C4-2B (cell line): Measurements from ENCODE around the gene INPP4B.

ENCODE experiments used
- H3K27ac ChIP-seq: fragments of 450-650 bp; 2 replicates; pipeline ENCODE4 v1.5.1; 2017
- ZFX ChIP-seq: fragments of 450-650 bp; IDR thresholded peaks from 2 replicates; pipeline ENCODE4 v1.6.1; 2017
- TF ChIP-seq, protein P1 (sequence below): fragments of 450-650 bp; conservative IDR thresholded peaks from 2 replicates; pipeline ENCODE4 v1.5.1; 2017; ENCODE audit warnings: mild to moderate bottlenecking

The INPP4B gene

DNA sequence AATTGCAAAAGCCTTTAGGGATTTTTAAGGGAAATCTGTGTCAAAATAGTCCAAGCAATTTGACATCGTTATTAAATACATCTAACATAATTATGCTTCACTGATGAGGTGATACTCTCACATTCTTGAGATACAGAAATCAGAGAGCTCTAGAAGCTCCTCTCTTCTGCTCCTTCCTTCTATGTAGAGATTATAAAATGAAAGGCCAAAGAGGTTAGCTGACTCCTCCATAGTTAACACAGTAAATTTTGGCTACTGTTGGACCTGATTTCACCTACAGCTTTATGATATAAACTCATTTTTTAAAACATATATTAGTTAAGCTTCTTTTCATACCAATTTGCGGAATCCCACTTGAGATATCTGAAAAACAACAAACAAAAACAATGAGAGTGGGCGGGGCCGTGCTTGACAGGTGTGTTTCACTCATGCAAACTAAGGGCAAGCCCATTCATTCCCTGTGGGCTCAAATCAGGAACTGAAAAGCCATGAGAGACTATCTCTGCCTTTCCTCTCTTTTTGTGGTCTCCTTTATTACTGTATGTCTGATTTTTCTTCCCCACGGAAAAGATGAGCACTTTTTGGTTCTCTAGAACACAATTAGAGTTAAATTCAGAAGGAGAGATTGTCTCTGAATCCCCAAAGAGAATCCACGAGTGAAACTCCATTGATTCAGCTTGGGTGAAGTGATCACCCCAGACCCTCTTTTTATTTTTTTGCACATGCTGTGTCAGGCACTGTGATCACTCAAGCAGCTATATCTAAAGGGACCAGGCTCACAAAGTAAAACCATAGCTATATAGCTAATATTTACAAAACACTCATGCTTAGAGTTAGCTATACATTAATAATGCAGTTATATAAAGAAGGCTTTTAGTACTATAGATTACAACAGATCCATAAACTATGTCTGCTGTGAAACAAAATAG, 643.4 kb downstream of the INPP4B start:
- TF ChIP-seq, protein P1, sequence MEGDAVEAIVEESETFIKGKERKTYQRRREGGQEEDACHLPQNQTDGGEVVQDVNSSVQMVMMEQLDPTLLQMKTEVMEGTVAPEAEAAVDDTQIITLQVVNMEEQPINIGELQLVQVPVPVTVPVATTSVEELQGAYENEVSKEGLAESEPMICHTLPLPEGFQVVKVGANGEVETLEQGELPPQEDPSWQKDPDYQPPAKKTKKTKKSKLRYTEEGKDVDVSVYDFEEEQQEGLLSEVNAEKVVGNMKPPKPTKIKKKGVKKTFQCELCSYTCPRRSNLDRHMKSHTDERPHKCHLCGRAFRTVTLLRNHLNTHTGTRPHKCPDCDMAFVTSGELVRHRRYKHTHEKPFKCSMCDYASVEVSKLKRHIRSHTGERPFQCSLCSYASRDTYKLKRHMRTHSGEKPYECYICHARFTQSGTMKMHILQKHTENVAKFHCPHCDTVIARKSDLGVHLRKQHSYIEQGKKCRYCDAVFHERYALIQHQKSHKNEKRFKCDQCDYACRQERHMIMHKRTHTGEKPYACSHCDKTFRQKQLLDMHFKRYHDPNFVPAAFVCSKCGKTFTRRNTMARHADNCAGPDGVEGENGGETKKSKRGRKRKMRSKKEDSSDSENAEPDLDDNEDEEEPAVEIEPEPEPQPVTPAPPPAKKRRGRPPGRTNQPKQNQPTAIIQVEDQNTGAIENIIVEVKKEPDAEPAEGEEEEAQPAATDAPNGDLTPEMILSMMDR: no peak
- no peak for TF ChIP-seq ZFX
- no peak overlapping the region for H3K27ac ChIP-seq

DNA sequence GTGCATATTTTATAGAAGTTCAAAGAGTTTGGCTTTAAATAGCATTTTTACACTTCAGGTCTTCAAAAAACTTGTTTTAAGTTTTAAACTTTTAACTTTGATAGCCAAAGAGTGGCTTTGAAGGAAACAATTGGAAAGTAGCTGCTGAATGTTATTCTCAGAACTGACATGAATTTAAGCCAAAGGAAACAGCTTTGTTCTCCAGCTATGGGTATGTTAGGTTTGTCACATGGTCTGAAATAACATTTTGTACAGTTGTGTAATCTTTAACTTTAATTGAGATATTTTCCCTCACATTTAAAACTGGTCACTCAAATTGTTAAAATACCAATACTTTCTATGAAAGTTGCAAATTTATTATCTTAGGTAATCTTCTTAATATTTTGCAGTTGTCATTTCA, 645.1 kb downstream of the INPP4B start:
- TF ChIP-seq, protein P1: no peak
- TF ChIP-seq ZFX: no peak
- H3K27ac ChIP-seq: no peak overlapping the region

DNA sequence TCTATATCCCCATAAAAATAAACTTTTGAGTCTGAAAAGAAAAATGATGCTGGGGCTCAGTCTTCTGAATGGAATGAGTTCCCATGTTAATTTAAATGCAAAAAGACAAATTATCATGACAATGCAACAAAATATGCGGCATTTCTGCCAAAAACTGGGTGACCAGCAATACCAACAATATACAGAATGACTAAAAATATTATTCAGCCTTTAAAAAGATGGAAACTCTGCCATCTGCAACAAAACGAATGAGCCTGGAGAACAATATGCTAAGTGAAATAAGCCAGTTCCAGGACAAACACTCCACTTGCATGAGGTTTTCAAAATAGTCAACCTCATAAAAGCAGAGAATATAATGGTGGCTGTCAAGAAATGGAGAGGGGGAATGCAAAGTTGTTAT, 651.2 kb downstream of the INPP4B start:
- TF ChIP-seq, protein P1: no peak
- TF ChIP-seq ZFX: no peak
- H3K27ac ChIP-seq: no peak overlapping the region

DNA sequence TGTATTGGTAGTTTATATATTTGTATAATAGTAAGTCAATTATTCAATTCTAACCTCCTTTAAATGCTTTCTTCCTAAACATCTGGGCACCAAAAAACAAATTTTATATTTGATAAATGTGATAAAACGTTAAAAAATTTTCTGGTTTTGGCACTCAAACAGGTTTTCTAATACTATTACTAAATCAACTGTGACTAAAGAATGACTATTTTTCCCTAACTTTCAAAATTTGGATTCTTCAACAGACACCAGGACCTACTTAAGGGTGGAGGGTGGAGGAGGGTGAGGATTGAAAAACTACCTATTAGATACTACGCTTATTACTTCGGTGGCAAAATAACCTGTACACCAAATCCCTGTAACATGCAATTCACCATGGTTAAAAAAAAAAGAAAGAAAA, 654.2 kb downstream of the INPP4B start:
- TF ChIP-seq, protein P1: no peak
- TF ChIP-seq ZFX: no peak
- H3K27ac ChIP-seq: no peak overlapping the region

DNA sequence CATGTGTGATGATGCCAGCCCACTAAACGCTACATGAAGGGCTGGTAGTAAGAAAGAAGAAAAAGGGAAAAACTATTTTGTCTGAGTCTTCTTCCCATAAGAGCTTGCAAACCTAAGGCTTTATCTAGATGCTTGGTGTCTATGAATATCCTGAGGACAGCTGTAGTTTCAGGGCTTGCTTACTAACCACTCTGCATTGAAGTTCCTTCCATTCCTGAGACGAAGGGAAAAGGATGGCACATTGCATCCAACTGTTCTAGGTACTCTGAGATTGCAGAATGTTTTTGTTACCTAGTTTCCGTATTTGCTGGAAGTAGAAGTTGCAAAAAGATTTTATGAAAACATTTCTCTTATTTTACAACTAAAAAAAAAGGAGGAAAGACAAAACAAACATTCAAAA, 665.1 kb downstream of the INPP4B start:
- H3K27ac ChIP-seq: no peak overlapping the region
- TF ChIP-seq, protein P1: no peak
- no peak for TF ChIP-seq ZFX

DNA sequence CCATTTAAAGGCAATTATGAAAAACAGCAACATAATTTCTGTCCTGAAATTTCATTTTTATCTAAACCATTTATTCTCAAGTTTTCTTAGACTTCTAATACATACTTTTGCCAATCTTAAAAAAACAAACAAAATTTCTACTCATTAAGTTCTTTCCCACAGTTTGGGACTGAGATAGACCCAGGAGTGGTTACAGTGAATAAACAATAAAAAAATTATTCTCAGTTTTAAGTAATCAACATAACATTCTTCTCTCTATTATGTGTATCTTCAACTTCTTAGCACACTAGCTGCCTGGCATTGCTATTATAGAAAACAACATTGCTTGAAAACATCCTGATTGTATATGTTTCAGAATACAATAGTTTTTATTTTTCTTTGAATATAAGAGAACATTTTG, 676.9 kb downstream of the INPP4B start:
- no peak for TF ChIP-seq ZFX
- TF ChIP-seq, protein P1: no peak
- no peak overlapping the region for H3K27ac ChIP-seq

DNA sequence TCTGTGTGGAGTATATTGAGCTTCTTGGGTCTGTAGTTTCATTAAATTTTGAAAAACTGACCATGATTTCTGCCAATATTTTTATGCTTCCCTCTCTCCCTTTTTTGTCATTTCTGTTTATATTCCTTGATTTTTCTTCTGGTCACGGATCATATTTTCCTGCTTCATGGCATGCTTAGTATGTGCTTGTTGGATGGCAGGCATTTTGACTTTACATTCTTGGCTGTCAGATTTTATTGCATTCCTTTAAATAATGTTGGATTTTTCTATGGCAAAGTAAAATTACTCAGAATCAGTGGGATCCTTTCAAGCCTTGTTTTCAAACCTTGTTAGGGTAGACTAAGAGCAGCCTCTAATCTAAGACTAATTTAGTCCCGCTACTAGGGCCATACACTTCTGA, 677.9 kb downstream of the INPP4B start:
- no peak overlapping the region for H3K27ac ChIP-seq
- TF ChIP-seq ZFX: no peak
- TF ChIP-seq, protein P1: no peak
